DMS53 (cell line): ENCODE results near the gene TSPEAR.

Source experiments
- DNase-seq: peaks from one replicate; lab custom pipeline; 2025; lab: John Stamatoyannopoulos, UW

The TSPEAR gene

GRCh38 chr21:44462086-44462833, 249.1 kb downstream of the TSPEAR start:
- no peak for DNase-seq

- DNase-seq: no peak
These were observed 249.8 kb downstream of the TSPEAR start for GRCh38 chr21:44461464-44462001.

GRCh38 chr21:44461005-44461404, 250.4 kb downstream of the TSPEAR start:
- no peak for DNase-seq

GRCh38 chr21:44460441-44460755, 251.0 kb downstream of the TSPEAR start:
- no peak for DNase-seq

DNA sequence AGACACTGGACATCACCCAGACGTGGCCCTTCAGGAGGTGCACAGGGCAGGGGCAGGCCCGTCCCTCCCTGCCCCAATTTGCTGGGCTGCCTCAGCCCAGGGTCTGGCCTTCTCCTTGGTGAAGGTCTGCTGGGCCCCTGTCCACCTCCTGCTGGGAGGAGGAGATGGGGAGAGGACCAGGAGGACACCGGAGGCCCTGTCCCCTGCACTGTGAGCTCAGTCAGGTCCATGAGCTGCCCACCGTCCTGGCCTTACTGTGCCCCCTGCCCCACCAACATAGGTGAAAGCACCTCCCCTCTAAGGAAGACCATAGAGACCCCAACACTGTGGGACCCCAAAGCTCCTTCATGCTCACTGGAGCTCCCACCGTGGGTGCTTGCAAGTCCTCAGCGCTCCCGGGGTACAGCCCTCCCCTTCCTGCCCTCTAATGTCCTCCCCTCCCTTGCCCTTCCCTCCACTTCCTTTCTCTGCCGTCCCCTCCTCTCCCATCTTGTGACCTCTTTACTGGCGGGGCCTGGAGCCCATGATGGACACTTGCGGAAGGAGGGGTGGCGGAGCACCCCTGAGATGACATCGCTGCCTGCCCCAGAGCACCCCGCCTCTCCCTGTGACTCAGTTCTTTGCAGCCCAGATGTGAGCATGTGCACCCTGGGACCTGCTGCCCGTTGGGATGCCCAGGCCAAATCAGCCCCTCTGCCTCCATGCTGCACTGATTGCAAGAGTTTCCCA, 251.5 kb downstream of the TSPEAR start:
- DNase-seq: no peak

- no peak for DNase-seq
These were observed 252.2 kb downstream of the TSPEAR start for GRCh38 chr21:44458971-44459711.

DNA sequence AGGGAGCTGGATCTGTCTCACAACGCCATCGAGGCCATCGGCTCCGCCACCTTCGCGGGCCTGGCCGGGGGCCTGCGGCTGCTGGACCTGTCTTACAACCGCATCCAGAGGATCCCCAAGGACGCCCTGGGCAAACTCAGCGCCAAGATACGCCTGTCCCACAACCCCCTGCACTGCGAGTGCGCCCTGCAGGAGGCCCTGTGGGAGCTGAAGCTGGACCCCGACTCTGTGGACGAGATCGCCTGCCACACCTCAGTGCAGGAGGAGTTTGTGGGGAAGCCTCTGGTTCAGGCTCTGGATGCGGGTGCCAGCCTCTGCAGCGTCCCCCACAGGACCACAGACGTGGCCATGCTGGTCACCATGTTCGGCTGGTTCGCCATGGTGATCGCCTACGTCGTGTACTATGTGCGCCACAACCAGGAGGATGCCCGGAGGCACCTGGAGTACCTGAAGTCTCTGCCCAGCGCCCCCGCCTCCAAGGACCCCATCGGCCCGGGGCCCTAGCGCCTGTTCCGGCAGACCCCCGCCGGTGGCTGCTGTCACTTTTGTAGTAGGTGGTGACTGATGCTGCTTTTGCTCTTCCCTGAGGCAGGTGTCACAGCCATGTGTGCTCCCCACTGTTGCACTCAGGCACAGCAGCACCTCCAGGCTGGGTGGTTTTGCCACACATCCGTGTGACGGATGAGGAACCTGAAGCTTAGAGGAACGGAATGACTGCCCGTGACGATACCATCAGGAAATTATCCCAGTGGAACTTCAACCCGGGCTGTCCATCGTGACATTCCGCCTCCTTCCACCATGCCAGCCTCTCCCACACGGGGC, 254.2 kb downstream of the TSPEAR start:
- DNase-seq: no peak

DNA sequence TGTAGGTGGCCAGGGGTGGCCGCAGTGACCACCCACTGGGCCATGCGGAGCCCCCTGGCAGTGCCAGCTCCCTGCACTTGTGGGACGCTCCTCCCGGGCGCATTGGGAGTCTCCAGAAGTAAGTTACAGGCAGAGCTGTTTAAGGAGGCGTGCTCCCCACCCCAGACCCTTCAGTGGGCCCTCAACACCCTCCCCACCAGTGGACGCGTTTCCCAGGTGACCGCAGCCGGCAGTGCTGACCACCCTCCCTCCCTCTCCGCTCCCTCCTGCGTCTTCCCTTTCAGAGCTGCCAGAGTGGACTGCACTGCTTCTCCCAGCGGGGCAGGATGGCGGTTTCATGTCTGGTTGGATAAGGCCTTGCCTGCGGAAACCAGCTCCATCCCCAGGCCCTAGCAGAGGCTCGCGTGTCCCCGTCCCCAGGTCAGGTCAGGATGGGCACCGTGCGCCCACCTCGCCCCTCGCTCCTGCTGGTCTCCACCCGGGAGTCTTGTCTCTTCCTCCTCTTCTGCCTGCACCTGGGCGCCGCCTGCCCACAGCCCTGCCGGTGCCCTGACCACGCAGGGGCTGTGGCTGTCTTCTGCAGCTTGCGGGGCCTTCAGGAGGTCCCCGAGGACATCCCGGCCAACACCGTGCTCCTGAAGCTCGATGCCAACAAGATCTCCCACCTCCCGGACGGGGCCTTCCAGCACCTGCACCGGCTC, 255.0 kb downstream of the TSPEAR start:
- DNase-seq: no peak

DNA sequence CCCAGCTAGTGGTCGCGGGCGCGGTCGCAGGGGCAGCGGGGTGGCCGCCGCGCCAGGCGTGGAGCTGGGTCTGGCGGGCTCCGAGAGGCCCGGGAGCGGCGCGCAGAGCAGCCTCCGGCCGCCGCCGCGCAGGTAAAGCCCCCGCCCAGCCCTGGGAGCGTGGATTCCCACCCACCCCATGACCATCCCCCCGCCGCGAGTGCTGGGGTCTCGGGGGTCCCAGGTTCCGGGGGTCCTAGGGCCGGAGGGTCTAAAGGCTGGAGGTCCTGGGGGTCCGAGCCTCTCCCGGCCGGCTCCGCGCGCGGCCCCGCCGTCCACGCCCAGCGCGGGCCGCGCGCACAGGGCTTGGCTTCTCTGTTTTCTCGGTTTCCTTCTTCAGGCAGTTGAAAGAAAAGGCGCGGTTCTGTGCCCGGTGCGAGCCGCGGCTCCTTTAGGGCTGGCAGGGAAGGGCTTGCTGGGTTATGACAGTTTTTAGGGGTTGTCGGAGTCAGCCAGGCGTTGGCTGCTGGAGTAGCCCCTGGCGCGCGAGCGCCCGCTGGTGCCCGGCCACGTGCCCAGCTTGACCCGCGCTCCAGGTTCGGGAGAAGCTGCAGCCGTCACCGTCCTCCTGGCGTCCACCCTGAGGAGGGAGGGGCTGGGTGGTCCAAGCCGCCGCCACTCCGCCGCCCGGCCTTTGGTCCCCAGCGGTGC, 255.7 kb downstream of the TSPEAR start:
- DNase-seq: peak; percentile 64

DNA sequence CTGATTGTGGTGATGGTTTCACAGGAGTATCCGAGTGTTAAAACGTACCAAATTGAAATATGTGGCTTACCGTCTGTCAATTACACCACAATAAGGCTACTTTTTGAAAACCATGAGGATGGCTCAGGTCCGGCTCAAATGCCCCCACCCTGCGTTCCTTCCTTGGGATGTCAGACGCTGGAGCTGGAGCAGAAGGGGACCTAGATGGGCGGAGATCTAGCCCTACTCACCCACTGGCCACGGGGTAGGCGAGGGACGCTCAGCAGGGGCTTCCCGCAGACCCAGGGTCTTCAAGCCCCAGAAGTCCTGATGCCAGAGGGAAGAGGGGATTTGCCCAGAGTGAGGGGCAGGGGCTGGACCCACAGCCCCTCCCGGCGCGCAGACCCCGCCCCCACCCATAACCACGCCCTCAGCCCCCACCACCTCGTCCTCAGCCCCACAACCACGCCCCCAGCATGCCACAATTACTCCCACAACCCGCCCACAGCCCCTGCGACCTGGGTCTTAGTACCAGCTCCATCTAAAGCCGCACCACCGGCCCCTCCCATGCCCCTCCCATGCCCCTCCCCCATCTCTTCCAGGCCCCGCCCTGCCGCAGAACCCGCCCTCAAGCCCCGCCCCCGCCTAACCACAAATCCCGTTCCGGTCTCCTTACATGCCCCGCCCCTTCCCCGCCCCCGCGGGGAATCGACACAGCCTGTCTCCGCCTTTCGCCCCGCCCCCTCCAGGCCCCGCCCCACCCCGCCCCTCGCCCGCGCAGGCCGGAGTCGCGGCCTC, 256.4 kb downstream of the TSPEAR start, which contains the start of gene LRRC3:
TSS of gene LRRC3 (plus strand) at position 764 of the 777 bp plus-strand sequence. CDS start 1,135 bp downstream, outside the sequence.
- peak; percentile 92 for DNase-seq

- no peak for DNase-seq
These were observed 257.3 kb downstream of the TSPEAR start for GRCh38 chr21:44454058-44454457.

GRCh38 chr21:44453120-44453519, 258.3 kb downstream of the TSPEAR start:
- no peak for DNase-seq

DNA sequence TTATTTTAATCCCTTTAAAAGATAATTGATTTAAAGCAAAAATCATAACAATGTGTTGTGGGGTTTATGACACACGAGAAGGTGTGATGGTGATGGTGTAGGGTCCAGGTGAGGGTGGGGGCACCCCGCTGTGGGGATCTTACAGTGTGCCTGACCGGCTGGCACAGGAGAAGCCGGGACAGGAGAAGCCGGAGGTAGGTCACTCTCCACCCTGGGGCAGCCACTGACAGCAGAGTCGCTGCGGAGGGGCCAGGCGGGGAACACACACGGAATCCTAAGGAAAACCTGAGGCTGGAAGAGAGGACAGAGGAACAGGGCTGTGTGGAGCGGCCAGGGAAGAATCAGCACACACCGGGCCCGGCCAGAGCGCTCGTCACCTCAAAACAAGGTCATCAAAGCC, 260.4 kb downstream of the TSPEAR start:
- no peak for DNase-seq

GRCh38 chr21:44450402-44450801, 261.0 kb downstream of the TSPEAR start:
- DNase-seq: no peak

GRCh38 chr21:44449473-44450363, 261.7 kb downstream of the TSPEAR start:
- no peak for DNase-seq

DNA sequence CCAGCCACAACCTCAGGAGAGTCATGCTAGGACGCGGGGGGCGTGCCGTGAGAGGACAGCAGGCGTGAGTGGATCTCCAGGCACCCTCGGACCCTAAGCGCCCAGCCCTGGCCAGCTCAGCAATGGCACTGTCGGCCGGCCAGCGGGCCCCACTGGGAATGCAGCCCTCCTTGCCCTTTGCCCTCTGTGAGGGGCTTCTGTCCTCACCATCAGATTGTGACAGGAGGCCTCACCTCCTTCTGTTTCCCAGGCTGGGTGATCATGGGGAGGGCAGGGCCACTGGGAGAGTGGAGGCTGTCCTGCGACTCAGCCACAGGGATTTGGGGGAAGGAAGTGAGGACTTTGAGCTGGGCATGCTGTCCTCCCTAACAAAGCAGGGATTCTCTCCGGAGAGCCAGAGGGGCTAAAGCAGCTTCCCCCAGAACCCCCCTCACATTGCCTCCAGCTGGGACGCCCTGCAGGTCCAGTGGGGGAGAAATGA, 262.7 kb downstream of the TSPEAR start:
- DNase-seq: no peak
